ENCODE results near the gene CFAP99.

- TF ChIP-seq CTCF (IDR thresholded peaks at IDR 0.05; ENCODE audit: low read depth, low read length, poor library complexity, severe bottlenecking) (no peak), EZH2phosphoT487 (IDR thresholded peaks at IDR 0.05; ENCODE audit: borderline replicate concordance, low read length) (no peak)
Observed at GRCh38 chr4:2436761-2437474, 18.2 kb downstream of the CFAP99 start.
